Measurements from ENCODE around the gene ZNF319. TPM values are rescaled to one million over a fixed set of nuclear protein-coding genes. Genes with fewer than 3 reads are reported as not detected.

The ZNF319 gene
- total and polyA plus RNA-seq, 10 of the 15 experiments (the other 5 are each of a cell fraction or from before 2014, with no cell fraction given) = 0.29 to 7.4 (median 1.7) TPM

GRCh38 chr16:57966204-57966771 lies 34.2 kb downstream of the ZNF319 start:
- BruUV-seq (replicated peaks) = no TSS peak
- Histone ChIP-seq H2AFZ (ENCODE audit: control insufficient read depth, low read depth, low read length) (no peak overlapping the region), H3K9ac (ENCODE audit: control insufficient read depth, insufficient read depth, low read length) (no peak overlapping the region), H3K27me3 (replicated peaks in 1 of 2; ENCODE audit: control insufficient read depth in 2 of 2, insufficient read depth in 2 of 2, low read length in 1 of 2) (no peaks in the 10 kb centered on the region; a peak in 2 of 4 replicates), H3K9me3 (replicated peaks; ENCODE audit: control insufficient read depth, insufficient read depth, low read length) (no peaks in the 10 kb centered on the region), H3K36me3 (ENCODE audit: control insufficient read depth in 2 of 2, insufficient read depth in 2 of 2, low read length in 1 of 2) (no peaks in the 10 kb centered on the region), H3K79me2 (ENCODE audit: control insufficient read depth, insufficient read depth, low read length) (no peaks in the 10 kb centered on the region), H3K4me2 (ENCODE audit: control insufficient read depth, insufficient read depth) (no peak overlapping the region), H3K27ac (ENCODE audit: control insufficient read depth, insufficient read depth) (no peak overlapping the region), H3K4me1 (ENCODE audit: control insufficient read depth, insufficient read depth, low read length) (no peaks in the 10 kb centered on the region), H3K4me3 (no peak overlapping the region), H4K20me1 (ENCODE audit: control insufficient read depth, insufficient read depth) (no peaks in the 10 kb centered on the region)
- ChIA-PET POLR2A (interaction anchor here (0.6 kb wide), 1 partner anchor 19 kb away, joined by 3 read pairs; no protein-coding TSS in a partner anchor), RAD21 (ENCODE audit: unreplicated experiment) (no interaction called here), CTCF (interaction anchor here (1.1 to 1.2 kb wide), 2 partner anchors 10 to 35 kb away, joined by 3 read pairs; no protein-coding TSS in a partner anchor), SMC1A (ENCODE audit: uncharacterized antibody, unreplicated experiment) (interaction anchor here (1.0 kb wide), 1 partner anchor 369 kb away, joined by 3 read pairs; no protein-coding TSS in a partner anchor)
- TF ChIP-seq E4F1 (IDR thresholded peaks at IDR 0.05; ENCODE audit: borderline replicate concordance, partially characterized antibody) (no peak), ELK1 (IDR thresholded peaks at IDR 0.05; ENCODE audit: low read depth, low read length) (no peak), KAT2A (conservative IDR thresholded peaks at IDR 0.05; ENCODE audit: control insufficient read depth, low read depth, low read length) (no peak), EED (IDR thresholded peaks at IDR 0.05; ENCODE audit: low read depth) (no peak), NBN (IDR thresholded peaks at IDR 0.05) (no peak), ZZZ3 (IDR thresholded peaks at IDR 0.05; ENCODE audit: control insufficient read depth, insufficient read length, low read depth) (no peak), BHLHE40 (IDR thresholded peaks at IDR 0.05; ENCODE audit: borderline replicate concordance in 1 of 2, low read depth in 2 of 2, low read length in 1 of 2) (no peak), SREBF1 (IDR thresholded peaks at IDR 0.05; ENCODE audit: low read length) (no peak), CEBPZ (IDR thresholded peaks at IDR 0.05; ENCODE audit: low read depth, low read length) (no peak), GATAD2B (conservative IDR thresholded peaks at IDR 0.05; ENCODE audit: low read depth) (no peak), NR2F1 (conservative IDR thresholded peaks at IDR 0.05) (no peak)
- DNase-seq (ENCODE audit: low read depth, low spot score) (no peak), ATAC-seq (no peak), FAIRE-seq (no peak)
- in situ Hi-C loops (cut with MboI) = no loop called here
- intact Hi-C loops (cut with micrococcal nuclease; ENCODE audit: unreplicated experiment) = no loop called here
- WGBS (ENCODE audit: insufficient coverage, insufficient replicate concordance, low lambda C conversion rate, missing lambda C conversion rate) = 9% methylated on average over 4 of the region's 4 CpGs

Measured in GM12878 (cell line).